HG03432 (cell line): ENCODE results near the gene ATRN.

Source experiments
- ATAC-seq: cut with Tn5 transposase; IDR thresholded peaks from one replicate; pipeline ENCODE4 v1.9.1; 2021; ENCODE audit warnings: mild to moderate bottlenecking, moderate library complexity; ENCODE audit not compliant: unreplicated experiment

The ATRN gene

GRCh38 chr20:3654326-3655130 is 183.7 kb downstream of the ATRN start:
- ATAC-seq, result no peak

GRCh38 chr20:3655131-3655405 is 184.2 kb downstream of the ATRN start:
- no peak for ATAC-seq

GRCh38 chr20:3658019-3658715 is 187.3 kb downstream of the ATRN start:
- no peak for ATAC-seq

GRCh38 chr20:3658716-3659491 is 188.1 kb downstream of the ATRN start:
- peak; percentile 91 for ATAC-seq

- ATAC-seq, result no peak
Observed at GRCh38 chr20:3659492-3660261, 188.9 kb downstream of the ATRN start.

- ATAC-seq, result no peak
Observed at GRCh38 chr20:3660262-3661059, 189.6 kb downstream of the ATRN start.

GRCh38 chr20:3661060-3661813 is 190.4 kb downstream of the ATRN start:
- no peak for ATAC-seq

GRCh38 chr20:3661814-3662665 is 191.2 kb downstream of the ATRN start:
- ATAC-seq, result no peak

GRCh38 chr20:3663031-3663701 is 192.3 kb downstream of the ATRN start, which contains the start of gene GFRA4:
Gene GFRA4, minus strand, starts transcription at chr20:3663399. Its CDS starts 0 bp downstream, at chr20:3663399.
- no peak for ATAC-seq

GRCh38 chr20:3663858-3664257 is 193.0 kb downstream of the ATRN start:
- no peak for ATAC-seq

GRCh38 chr20:3667434-3668037 is 196.7 kb downstream of the ATRN start:
- ATAC-seq, result no peak

GRCh38 chr20:3669710-3670367 is 199.0 kb downstream of the ATRN start:
- no peak for ATAC-seq

GRCh38 chr20:3670511-3670910 is 199.7 kb downstream of the ATRN start:
- ATAC-seq, result no peak

GRCh38 chr20:3670945-3671344 is 200.1 kb downstream of the ATRN start:
- no peak for ATAC-seq

GRCh38 chr20:3671986-3672546 is 201.2 kb downstream of the ATRN start:
- ATAC-seq, result no peak

- ATAC-seq, result no peak
Observed at GRCh38 chr20:3672547-3673171, 201.8 kb downstream of the ATRN start.
